Activated CD8-positive, alpha-beta memory T cell treated with anti-CD3 and anti-CD28 coated beads, Interleukin-2, amount 50 U/mL, for 4 hours (primary cell): ENCODE results near the gene PTPRN2.
"Not testable (repeated sequence)": the region's sequence is repeated elsewhere in the genome, so short reads cannot be mapped to it uniquely, and the experiment has no call there.

Experiments
- DNase-seq: peaks from one replicate; pipeline ENCODE4 v3.0.0-alpha.2; 2020

PTPRN2 gene

GRCh38 chr7:157901816-157902610 lies 685.6 kb downstream of the PTPRN2 start:
- not testable (repeated sequence) for DNase-seq

- DNase-seq, result no peak
These were observed 686.5 kb downstream of the PTPRN2 start for GRCh38 chr7:157901166-157901565.

GRCh38 chr7:157900556-157900955 lies 687.1 kb downstream of the PTPRN2 start:
- no peak for DNase-seq

GRCh38 chr7:157900011-157900410 lies 687.6 kb downstream of the PTPRN2 start:
- no peak for DNase-seq

- no peak for DNase-seq
These were observed 688.7 kb downstream of the PTPRN2 start for GRCh38 chr7:157898802-157899505.

- DNase-seq, result no peak
These were observed 689.4 kb downstream of the PTPRN2 start for GRCh38 chr7:157898261-157898660.

GRCh38 chr7:157897681-157898080 lies 689.9 kb downstream of the PTPRN2 start:
- no peak for DNase-seq

GRCh38 chr7:157896774-157897555 lies 690.7 kb downstream of the PTPRN2 start:
- DNase-seq, result no peak

- not testable (repeated sequence) for DNase-seq
These were observed 691.3 kb downstream of the PTPRN2 start for GRCh38 chr7:157896376-157896675.

- no peak for DNase-seq
These were observed 691.9 kb downstream of the PTPRN2 start for GRCh38 chr7:157895520-157896375.

GRCh38 chr7:157895098-157895497 lies 692.5 kb downstream of the PTPRN2 start:
- DNase-seq, result not testable (repeated sequence)

GRCh38 chr7:157893535-157894044 lies 694.0 kb downstream of the PTPRN2 start:
- no peak for DNase-seq

GRCh38 chr7:157892751-157893523 lies 694.7 kb downstream of the PTPRN2 start:
- DNase-seq, result no peak

- no peak for DNase-seq
These were observed 696.7 kb downstream of the PTPRN2 start for GRCh38 chr7:157890921-157891401.

GRCh38 chr7:157889480-157889879 lies 698.1 kb downstream of the PTPRN2 start:
- no peak for DNase-seq

- DNase-seq, result no peak
These were observed 699.0 kb downstream of the PTPRN2 start for GRCh38 chr7:157888579-157888978.

GRCh38 chr7:157887400-157887799 lies 700.2 kb downstream of the PTPRN2 start:
- DNase-seq, result no peak

- DNase-seq, result no peak
These were observed 700.9 kb downstream of the PTPRN2 start for GRCh38 chr7:157886711-157887110.

- no peak for DNase-seq
These were observed 701.4 kb downstream of the PTPRN2 start for GRCh38 chr7:157886266-157886665.

GRCh38 chr7:157885140-157885539 lies 702.5 kb downstream of the PTPRN2 start:
- no peak for DNase-seq

GRCh38 chr7:157884461-157885062 lies 703.1 kb downstream of the PTPRN2 start:
- no peak for DNase-seq
